NCI-H69 (cell line): Measurements from ENCODE around the gene LY9.
"Not testable (repeated sequence)": the region's sequence is repeated elsewhere in the genome, so short reads cannot be mapped to it uniquely, and the experiment has no call there.

Source experiments
- DNase-seq: peaks from one replicate; lab custom pipeline; 2025; lab: John Stamatoyannopoulos, UW

The LY9 gene

GRCh38 chr1:160774886-160775719, 20.9 kb upstream of the LY9 start:
- no peak for DNase-seq

GRCh38 chr1:160776178-160776577, 19.8 kb upstream of the LY9 start:
- no peak for DNase-seq

GRCh38 chr1:160777486-160778089, 18.4 kb upstream of the LY9 start:
- DNase-seq = peak; percentile 55

GRCh38 chr1:160778976-160779375, 17.0 kb upstream of the LY9 start:
- DNase-seq = no peak

GRCh38 chr1:160779626-160780397, 16.2 kb upstream of the LY9 start:
- DNase-seq = peak; percentile 43

- DNase-seq = no peak
Measured at GRCh38 chr1:160780398-160780755, 15.6 kb upstream of the LY9 start.

- DNase-seq = no peak
Measured at GRCh38 chr1:160781186-160781766, 14.7 kb upstream of the LY9 start.

GRCh38 chr1:160781914-160782689, 13.9 kb upstream of the LY9 start:
- DNase-seq = no peak

- DNase-seq = not testable (repeated sequence)
Measured at GRCh38 chr1:160782988-160783765, 12.8 kb upstream of the LY9 start.

- DNase-seq = no peak
Measured at GRCh38 chr1:160789051-160789701, 6.8 kb upstream of the LY9 start.

GRCh38 chr1:160789702-160790611, 6.0 kb upstream of the LY9 start:
- no peak for DNase-seq

- DNase-seq = no peak
Measured at GRCh38 chr1:160794376-160794775, 1.6 kb upstream of the LY9 start.

- no peak for DNase-seq
Measured at GRCh38 chr1:160797271-160797709, 1.3 kb downstream of the LY9 start.

- DNase-seq = no peak
Measured at GRCh38 chr1:160797861-160798273, 1.9 kb downstream of the LY9 start.

- no peak for DNase-seq
Measured at GRCh38 chr1:160798439-160798838, 2.5 kb downstream of the LY9 start.

GRCh38 chr1:160799641-160800040, 3.7 kb downstream of the LY9 start:
- DNase-seq = no peak

GRCh38 chr1:160800142-160800541, 4.2 kb downstream of the LY9 start:
- no peak for DNase-seq

- DNase-seq = no peak
Measured at GRCh38 chr1:160800645-160801408, 4.9 kb downstream of the LY9 start.
